GM21390 (cell line): Measurements from ENCODE around the gene RAB3GAP1.
A peak's percentile ranks its signal among the peaks of the same experiment; 100 is the strongest.

ENCODE experiments used
- ATAC-seq: cut with Tn5 transposase; IDR thresholded peaks from one replicate; pipeline ENCODE4 v1.9.1; 2021; ENCODE audit not compliant: unreplicated experiment

Gene RAB3GAP1

DNA sequence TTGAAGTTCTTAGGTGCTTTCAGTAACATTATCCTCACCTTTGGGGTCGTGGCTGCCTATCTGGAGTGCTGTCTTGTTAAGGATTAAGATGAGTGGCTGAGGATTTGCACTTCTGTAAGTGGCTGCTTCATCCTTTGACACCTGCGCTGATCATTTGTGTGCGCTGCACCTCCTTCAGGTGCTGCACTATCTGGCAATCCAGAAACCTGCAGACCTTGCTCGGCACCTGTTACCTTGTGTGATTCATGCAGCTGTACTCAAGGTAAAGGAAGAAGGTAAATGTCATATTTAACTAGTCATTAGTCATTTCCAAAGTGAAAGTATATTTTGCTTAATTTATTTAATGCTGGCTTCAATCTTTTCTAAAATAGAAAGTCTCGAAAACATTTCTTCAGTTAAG is 110.3 kb downstream of the RAB3GAP1 start:
- ATAC-seq, result no peak

DNA sequence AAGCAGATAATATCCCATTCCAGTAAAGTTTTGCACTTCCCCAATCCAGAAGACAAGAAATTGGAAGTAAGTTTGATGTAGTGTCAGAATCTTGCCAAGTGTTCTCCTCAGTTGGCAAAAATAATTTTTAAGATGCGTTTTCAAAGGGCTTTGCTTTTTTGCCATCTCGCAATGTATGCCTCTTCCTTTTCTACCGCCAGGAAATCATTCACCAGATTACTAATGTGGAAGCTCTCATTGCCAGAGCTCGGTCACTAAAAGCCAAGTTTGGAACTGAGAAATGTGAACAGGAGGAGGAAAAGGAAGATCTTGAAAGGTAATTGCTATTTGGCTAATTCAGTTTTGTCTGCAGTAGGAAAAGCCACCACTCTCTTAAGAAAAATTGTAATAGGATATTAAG is 110.7 kb downstream of the RAB3GAP1 start:
- ATAC-seq, result no peak

DNA sequence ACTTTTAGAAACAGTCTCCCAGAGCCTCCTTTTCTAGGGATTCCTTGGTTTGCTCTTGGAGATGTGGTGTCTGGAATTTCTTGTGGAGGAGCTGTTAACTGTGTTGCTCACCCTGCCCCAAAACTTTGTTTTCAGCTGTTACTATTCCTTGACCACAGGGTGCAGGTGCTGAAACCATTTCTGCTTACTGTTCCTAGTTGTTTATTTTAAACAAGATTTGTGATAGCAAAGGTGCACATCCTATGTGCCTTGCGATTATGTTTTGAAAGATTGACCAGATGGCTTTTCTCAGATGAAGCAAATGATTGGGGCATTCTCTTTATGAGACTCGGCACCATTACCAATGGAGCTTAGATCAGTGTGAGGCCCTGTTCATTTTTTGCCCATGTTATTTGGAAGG is 111.2 kb downstream of the RAB3GAP1 start:
- peak; percentile 61 for ATAC-seq

DNA sequence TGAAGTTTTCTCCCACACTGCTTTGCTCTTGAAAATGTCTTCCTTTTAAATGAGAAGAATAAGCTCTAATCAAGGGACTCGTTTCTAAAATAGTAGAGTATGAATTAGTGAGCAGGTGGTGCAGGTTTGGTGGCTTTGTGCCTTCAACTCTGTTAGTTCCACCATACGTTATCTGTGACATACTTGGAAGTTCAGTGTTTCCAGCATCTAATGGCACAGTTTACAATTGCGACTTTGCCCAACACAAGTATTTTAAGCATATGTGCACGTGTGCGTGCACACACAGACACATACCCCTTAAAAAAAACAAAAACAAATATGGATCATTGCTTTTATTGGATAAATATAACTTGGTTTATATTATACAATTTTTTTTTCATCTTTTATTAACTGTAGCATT is 111.8 kb downstream of the RAB3GAP1 start:
- no peak for ATAC-seq

DNA sequence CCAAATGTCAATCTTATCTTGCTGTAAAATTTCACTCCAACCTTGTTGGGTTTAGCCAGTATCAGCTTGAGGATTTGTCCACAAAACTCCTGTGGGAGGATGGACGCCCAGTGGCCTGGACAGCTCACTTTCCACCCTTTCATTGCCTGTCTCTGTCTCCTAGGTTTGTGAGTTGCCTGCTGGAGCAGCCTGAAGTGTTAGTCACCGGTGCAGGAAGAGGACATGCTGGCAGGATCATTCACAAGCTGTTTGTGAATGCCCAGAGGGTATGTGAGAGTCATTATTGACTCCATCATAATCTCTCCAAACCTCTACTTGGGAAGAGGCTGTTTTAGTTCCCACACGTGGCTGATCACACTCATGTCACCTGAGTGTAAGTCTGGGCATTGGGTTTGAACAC is 112.3 kb downstream of the RAB3GAP1 start:
- no peak for ATAC-seq

DNA sequence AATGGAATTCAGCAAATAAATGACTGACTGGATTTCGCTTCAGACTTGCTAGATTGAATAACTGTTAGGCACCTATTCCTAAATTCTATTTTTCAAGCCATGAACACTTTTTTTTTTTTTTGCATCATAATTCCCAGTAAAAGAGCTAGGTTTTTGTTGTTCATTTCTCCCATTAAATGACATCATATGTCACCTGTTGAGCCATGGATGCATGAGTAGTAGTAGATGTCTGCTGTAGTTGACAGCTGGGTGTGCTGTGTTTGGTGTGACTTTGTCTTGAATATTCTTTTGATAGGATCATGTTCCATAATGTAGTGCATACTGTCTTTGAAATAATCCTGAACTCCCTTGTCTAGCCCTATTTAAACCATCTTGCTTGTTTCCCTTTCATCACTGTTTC is 115.2 kb downstream of the RAB3GAP1 start:
- ATAC-seq, result no peak

DNA sequence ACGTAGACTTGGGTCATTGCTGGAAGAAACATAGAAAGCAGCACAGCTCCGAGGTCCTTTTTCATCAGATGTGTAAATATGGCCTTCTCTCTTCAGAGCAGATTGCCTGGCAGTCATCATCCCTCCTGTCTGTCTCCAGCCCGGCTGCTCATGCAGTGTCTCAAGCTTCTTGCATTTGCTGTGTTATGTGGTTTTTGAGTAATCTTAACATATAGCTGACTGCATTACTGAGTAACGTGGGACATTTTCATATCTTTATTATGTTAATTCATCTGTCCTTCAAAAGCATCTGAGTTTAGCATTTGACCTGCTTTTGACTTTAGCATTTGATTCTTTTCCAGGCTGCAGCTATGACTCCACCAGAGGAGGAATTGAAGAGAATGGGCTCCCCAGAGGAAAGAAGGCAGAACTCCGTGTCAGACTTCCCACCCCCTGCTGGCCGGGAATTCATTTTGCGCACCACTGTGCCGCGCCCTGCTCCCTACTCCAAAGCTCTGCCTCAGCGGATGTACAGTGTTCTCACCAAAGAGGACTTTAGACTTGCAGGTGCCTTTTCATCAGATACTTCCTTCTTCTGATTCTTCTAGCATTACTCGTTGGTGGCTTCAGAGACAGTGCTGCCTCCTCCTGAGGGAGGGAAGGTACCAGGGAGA is 116.2 kb downstream of the RAB3GAP1 start:
- ATAC-seq, result no peak

DNA sequence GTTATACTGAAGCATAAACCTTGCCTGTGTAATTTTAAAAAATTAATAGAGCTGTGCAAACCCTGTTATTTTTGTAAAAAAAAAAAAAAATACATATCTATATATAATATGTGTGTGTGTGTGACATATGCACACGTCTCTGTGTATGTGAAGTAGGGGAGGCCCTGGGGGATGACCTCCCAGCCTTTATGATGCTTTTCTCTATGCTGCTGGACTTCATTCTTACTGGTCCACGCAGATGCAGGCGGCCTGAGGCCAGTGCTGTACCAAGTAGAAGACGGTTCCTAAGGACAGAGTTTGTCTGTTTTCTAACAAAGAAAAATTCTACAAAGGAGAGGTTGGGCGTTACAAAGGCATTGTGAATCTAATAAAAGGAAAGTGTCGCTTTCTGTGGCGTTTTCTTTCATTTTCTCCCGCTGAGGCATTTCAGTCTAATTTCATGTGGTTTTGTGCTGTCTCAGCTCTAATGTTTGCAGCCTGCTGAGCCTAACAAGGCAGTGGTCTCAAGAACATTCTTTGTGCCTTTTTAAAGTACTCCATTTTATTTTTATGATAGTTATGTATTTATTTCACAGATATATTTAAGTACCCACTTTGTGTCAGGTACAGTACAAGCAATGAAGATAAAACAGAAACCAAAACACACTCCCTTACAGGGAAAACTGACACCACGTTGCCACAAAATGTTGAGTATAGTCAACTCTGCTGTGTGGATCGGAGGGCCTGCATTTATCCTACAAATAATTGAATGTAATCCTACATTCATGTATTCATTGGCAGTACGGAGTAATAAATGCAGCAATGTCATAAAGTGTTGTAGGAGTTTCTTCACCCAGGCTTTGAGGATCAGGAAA is 118.0 kb downstream of the RAB3GAP1 start:
- no peak for ATAC-seq

DNA sequence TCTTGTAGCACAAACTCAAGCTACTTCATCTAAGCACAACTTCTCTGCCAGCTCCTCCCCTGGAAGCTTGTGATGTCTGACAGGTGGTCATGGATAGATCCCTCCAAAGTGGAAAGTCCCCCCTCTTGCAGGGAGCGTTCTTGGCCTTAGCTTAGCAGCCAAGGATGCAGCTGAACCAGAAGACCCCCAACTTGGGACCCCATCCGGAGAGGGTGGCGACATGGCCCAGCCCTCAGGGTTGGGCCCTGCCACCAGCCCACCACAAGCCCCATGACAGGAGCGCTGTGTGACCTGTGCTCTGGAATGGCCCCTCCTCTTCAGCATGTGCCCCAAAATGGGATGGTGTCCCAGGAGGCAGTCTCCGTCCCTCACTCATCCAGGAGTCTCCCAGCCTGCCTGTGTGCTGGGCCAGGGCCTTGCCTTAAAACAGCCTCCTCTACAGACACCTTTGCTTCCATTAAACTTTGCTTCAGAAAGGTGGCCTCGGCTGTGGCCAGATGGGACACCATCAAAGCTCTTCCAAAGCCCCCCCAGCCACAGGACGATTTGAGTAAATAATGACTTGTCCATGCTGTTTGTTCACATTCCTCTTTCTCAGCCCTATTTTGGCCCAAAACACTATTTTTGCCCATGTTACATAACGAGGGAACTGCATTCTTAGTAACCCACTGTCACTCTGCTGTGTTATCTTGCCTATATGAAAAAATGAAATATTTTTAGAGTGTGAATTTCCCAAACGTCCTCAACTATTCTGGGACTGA is 122.1 kb downstream of the RAB3GAP1 start:
- ATAC-seq, result no peak

DNA sequence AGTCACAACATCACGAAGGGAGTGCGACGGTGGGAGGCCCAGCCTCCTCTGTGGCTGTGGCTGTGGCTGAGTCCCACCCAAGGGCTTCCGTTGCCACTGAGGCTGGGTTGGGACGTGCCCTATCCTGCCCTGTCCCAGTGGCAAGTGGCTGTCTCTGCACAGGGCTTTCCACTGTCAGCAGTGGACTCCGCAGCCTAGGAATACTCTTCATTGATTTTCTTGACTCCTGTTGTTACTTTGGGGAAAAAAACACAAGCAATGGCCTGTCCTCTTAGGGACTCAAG is 122.7 kb downstream of the RAB3GAP1 start:
- ATAC-seq, result no peak

DNA sequence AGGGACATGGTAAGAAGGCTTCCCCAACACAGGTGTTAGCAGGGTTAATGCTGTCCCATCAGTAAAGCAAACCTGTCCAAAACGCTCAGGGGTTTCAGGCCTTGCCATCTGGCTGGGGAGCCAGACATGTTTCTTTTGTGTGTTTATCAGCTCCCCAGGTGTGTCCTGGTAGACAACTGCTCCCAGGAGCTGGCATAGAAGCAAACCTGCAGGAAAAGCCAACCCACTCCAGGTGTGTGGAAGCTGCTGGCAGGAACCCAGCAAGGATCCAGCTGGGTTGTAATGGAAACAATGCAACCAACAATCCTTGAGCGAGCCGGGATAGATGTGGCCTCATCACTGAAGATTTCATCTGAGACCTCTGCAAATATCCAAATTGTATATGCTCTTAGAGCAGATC is 123.1 kb downstream of the RAB3GAP1 start:
- no peak for ATAC-seq

DNA sequence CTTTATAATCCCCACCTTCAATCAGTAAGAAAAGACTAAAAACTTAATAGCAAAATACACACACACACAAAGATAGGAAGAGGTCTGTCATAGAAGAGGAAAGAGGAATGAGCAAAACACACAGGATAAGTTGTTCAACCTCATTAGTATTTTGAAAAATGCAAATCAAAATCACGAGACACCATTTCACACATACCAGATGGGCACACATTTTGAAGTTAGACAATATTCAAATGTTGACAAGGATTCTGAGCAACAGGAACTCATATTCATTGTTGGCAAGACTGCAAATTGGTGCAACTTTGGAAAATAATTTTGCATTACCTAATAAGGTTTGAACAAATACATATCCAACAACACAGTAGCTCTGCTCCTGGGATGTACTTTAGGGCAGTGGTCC is 127.6 kb downstream of the RAB3GAP1 start:
- ATAC-seq, result no peak

DNA sequence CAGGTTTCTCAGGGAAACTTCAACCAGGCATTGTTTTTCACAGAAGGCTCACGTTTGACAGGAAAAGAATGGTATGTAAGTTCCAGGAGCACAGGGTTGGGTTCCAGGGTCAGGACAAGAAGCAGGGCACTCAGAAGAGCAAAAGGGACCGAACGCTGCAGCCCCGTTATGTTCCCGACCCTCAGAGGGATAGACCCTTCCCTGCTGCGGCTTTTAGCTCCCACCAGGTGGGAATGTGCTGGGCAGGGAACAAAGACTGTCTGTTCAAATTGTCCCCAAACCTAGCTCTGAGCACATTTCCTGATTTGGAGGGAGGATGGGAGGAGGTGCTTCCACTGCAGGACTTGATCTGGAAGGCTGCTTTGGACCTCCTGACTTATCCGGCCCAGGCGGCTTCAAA is 130.1 kb downstream of the RAB3GAP1 start:
- ATAC-seq, result no peak

DNA sequence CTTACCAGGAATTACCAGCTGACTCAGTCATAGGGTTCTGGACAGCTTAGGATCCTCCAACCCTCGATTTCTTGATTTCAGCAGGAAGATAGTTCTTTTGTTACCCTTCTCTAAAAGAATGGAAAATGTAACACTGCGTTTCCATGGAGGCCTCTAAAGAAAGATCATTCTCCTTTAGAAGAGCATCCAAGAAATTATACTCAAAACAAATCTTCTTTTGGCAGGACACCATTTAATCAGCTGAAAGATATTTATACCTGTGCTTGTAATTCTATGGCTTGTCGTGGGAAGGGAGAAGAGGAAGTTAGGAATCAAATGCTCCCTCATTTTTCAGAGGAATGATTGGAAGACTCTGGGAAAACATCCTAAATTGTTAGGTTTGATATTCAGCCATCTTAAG is 130.5 kb downstream of the RAB3GAP1 start:
- ATAC-seq, result no peak

DNA sequence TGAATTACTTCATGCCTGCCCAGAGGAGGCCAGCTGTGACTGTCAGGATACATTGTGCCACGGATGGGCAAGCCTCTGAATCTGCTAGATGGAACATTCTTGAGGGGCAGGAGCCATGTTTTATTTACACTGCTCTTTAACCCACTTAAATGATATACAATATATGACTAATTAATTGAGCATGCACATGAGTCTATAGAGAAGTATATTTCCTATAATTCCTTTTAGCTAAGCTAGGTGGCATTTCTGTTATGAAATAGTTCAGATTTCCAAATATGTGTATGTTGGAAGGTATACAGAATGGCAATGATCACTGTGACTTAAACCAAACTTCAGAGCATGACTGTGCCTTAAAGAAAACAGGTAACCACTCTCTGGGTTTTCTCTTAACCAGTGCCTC is 131.7 kb downstream of the RAB3GAP1 start:
- no peak for ATAC-seq

DNA sequence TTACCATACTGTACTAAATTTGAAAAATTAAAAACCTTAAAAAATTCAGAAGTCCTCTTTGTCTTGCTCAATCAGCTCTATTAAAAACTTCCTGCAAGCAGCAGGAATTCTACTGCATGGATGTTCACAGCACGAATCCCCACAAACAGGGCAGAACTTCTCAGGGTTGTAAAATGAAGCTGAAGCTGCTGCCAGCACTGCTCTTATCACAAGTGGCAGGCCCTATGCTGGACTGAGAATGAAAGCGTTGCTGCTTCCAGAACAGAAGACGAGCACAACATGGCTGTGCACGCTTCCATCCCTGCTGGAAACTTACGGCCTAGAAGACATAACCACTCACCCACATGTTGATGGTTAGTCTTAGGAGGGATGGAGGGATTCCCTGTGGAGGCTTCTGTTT is 134.0 kb downstream of the RAB3GAP1 start:
- ATAC-seq, result no peak

DNA sequence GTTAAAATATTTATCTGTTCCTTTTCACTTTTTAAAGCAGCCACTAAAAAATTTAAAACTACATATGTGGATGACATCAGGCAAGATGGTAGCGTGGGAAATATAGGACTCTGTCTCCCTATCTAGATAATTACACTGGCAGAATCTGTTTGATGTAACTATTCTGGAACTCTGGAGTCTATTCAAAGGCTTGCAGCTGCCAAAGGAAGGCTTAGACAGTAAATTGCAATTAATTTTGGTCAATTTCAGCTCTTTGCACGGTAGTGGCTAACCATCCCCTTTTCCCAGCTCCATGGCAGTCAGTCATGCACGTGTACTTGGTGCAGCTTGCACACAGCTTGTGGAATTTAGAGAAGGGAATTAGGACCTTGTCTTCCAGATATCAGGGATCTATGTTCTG is 135.2 kb downstream of the RAB3GAP1 start:
- no peak for ATAC-seq

DNA sequence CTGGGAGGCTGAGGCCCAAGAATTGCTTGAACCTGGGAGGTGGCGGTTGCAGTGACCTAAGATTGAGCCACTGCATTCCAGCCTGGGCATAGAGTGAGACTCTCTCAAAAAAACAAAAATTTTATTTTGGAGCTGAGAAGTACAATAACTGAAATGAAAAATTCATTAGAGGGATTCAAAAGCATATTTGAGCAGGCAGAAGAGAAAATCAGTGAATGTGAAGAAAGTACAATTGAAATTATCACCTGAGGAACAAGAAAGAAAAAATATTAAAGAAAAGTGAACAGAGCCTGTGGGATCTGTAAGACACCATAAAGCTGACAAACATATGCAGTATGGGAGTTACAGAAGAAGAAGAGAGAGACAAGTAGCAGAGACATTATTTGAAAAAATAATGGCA is 137.1 kb downstream of the RAB3GAP1 start:
- no peak for ATAC-seq

DNA sequence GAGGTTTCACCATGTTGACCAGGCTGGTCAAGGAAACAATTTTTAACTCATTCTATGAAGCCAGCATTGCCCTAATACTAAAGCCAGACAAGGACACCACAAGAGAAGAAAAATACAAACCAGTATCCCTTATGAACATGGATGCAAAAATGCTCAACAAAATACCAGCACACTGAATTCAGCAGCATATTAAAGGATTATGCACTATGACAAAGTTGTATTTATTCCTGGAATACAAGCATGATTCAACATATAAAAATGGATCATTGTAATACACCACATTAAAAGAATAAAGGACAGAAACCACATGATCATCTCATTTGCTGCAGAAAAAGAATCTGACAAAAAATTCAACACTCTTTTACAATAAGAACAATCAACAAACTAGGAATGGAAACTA is 138.7 kb downstream of the RAB3GAP1 start:
- ATAC-seq, result no peak

DNA sequence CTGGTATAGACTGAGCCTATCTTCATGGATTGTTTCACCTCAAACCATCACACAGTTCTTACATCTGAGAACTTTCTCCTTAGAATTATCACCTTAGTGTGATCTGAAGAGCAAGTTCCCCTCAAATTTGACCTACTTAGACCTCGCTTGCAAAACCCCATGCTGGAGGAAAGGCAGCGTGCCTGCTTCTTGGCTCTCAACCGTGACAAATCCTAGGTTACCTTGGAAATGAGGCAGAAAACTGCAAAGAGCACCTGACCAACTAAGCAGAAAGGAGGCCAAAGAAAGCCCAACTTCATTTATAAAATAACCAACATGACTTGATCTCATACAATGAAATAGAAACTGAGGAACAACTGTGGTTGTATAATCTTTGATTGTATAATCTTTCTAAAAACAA is 146.4 kb downstream of the RAB3GAP1 start:
- ATAC-seq, result no peak

DNA sequence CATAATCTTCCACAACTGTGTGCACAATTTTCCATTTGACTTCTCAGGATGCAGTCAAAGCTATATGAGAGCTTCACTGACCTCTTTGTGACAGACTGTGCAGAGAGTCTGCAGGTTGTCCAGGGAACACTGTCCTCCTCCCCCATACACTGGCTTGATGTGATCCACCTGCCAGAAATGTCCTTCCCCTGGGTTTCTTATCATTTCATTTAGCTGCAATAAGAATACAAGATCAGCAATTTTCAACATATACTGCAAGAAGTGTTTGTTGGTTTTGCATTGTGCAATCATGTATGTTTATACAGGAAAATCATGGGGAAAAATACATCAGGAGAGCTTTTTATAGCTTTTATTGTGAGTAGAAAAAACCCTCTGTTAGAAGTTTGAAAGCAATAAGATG is 150.7 kb downstream of the RAB3GAP1 start:
- ATAC-seq, result no peak

DNA sequence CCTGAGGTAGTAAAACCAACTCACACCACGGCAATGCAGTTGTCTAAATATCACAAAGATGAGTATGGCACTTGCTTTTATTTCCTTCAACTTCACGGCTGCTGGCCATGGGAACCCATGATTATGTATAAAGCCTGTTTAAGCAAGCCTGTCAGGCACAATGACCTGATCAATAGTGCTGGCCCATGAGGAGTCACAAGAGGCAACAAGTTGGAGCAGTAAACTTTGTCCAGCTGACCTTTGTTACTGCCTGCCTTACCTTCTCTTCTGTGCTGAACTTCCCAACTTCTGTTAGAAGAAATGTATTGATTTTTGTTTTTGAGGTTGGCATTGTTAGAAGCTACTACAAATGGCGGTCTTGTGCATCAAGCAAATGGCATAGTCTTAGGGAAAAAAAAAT is 151.9 kb downstream of the RAB3GAP1 start:
- no peak for ATAC-seq
